ENCODE data around the gene TRPV6.

- TF ChIP-seq POLR2AphosphoS5 (IDR thresholded peaks at IDR 0.05; ENCODE audit: low read depth, low read length) (no peak), SIN3A (IDR thresholded peaks at IDR 0.05; ENCODE audit: borderline replicate concordance, insufficient read depth, low read length) (no peak), TAF1 (IDR thresholded peaks at IDR 0.05; ENCODE audit: borderline replicate concordance, insufficient read depth, low read length) (no peak), REST (IDR thresholded peaks at IDR 0.05; ENCODE audit: insufficient read depth in 1 of 2, low read depth in 2 of 2, low read length in 2 of 2) (no peak), FOXP2 (optimal IDR thresholded peaks at IDR 0.05; ENCODE audit: borderline replicate concordance, extremely low read depth, extremely low read length, insufficient read depth) (no peak)
Measured at GRCh38 chr7:142835487-142835886, 50.1 kb downstream of the TRPV6 start.

All from PFSK-1 (cell line).